Activated naive CD8-positive, alpha-beta T cell treated with anti-CD3 and anti-CD28 coated beads, Interleukin-2, amount 50 U/mL, for 24 hours (primary cell): ENCODE measurements around the gene REEP1.

Experiments used
- ATAC-seq: fragments of 150-1000 bp; cut with Tn5 transposase; one replicate; pipeline ENCODE4 v1.10.0; 2021
- DNase-seq: peaks from one replicate; pipeline ENCODE4 v3.0.0; 2021
- H3K27ac Mint-ChIP-seq: one replicate; pipeline ENCODE4 v1.8.0; 2021; ENCODE audit warnings: mild to moderate bottlenecking, mixed read lengths
- H3K27me3 Mint-ChIP-seq: one replicate; pipeline ENCODE4 v1.8.0; 2021; ENCODE audit warnings: mixed read lengths
- H3K36me3 Mint-ChIP-seq: one replicate; pipeline ENCODE4 v1.8.0; 2021; ENCODE audit warnings: low read depth, mixed read lengths
- H3K4me1 Mint-ChIP-seq: one replicate; pipeline ENCODE4 v1.8.0; 2021; ENCODE audit warnings: mixed read lengths
- H3K4me3 Mint-ChIP-seq: one replicate; pipeline ENCODE4 v1.8.0; 2021; ENCODE audit warnings: mild to moderate bottlenecking, moderate library complexity, mixed read lengths
- H3K9me3 Mint-ChIP-seq: one replicate; pipeline ENCODE4 v1.8.0; 2021; ENCODE audit warnings: mixed read lengths

The REEP1 gene

GRCh38 chr2:86305195-86305914 lies 32.1 kb downstream of the REEP1 start:
- H3K4me1 Mint-ChIP-seq: no peaks in the 10 kb centered on the region
- no peaks in the 10 kb centered on the region for H3K9me3 Mint-ChIP-seq
- no peaks in the 10 kb centered on the region for H3K36me3 Mint-ChIP-seq
- ATAC-seq (no peak), DNase-seq (no peak)
- H3K27ac Mint-ChIP-seq: no peak overlapping the region
- H3K4me3 Mint-ChIP-seq: no peak overlapping the region
- peaks cover 7% of the 10 kb centered on the region for H3K27me3 Mint-ChIP-seq

- peaks cover 7% of the 10 kb centered on the region for H3K27me3 Mint-ChIP-seq
- H3K36me3 Mint-ChIP-seq: no peaks in the 10 kb centered on the region
- H3K27ac Mint-ChIP-seq: no peak overlapping the region
- DNase-seq (no peak), ATAC-seq (no peak)
- no peaks in the 10 kb centered on the region for H3K4me1 Mint-ChIP-seq
- no peak overlapping the region for H3K4me3 Mint-ChIP-seq
- H3K9me3 Mint-ChIP-seq: no peaks in the 10 kb centered on the region
These were observed 33.0 kb downstream of the REEP1 start for GRCh38 chr2:86304416-86304815.

GRCh38 chr2:86302320-86302719 lies 35.1 kb downstream of the REEP1 start:
- DNase-seq (no peak), ATAC-seq (no peak)
- Mint-ChIP-seq H3K4me1 (no peaks in the 10 kb centered on the region), H3K36me3 (no peaks in the 10 kb centered on the region), H3K9me3 (no peaks in the 10 kb centered on the region), H3K27ac (no peak overlapping the region), H3K4me3 (no peak overlapping the region), H3K27me3 (peaks cover 10% of the 10 kb centered on the region)

- H3K4me3 Mint-ChIP-seq: no peak overlapping the region
- H3K27me3 Mint-ChIP-seq: peaks cover 10% of the 10 kb centered on the region
- DNase-seq (no peak), ATAC-seq (no peak)
- H3K4me1 Mint-ChIP-seq: no peaks in the 10 kb centered on the region
- no peak overlapping the region for H3K27ac Mint-ChIP-seq
- H3K9me3 Mint-ChIP-seq: no peaks in the 10 kb centered on the region
- H3K36me3 Mint-ChIP-seq: no peaks in the 10 kb centered on the region
These were observed 35.7 kb downstream of the REEP1 start for GRCh38 chr2:86301711-86302202.

- DNase-seq (no peak), ATAC-seq (no peak)
- H3K27me3 Mint-ChIP-seq: peaks cover 10% of the 10 kb centered on the region
- H3K36me3 Mint-ChIP-seq: no peaks in the 10 kb centered on the region
- no peaks in the 10 kb centered on the region for H3K4me1 Mint-ChIP-seq
- no peak overlapping the region for H3K27ac Mint-ChIP-seq
- H3K9me3 Mint-ChIP-seq: no peaks in the 10 kb centered on the region
- no peak overlapping the region for H3K4me3 Mint-ChIP-seq
These were observed 36.4 kb downstream of the REEP1 start for GRCh38 chr2:86301009-86301408.

- Mint-ChIP-seq H3K4me3 (no peak overlapping the region), H3K36me3 (no peaks in the 10 kb centered on the region), H3K9me3 (no peaks in the 10 kb centered on the region), H3K4me1 (no peaks in the 10 kb centered on the region), H3K27me3 (peaks cover 10% of the 10 kb centered on the region), H3K27ac (no peak overlapping the region)
- ATAC-seq (no peak), DNase-seq (no peak)
These were observed 36.9 kb downstream of the REEP1 start for GRCh38 chr2:86300496-86300895.

- Mint-ChIP-seq H3K4me3 (no peak overlapping the region), H3K4me1 (no peaks in the 10 kb centered on the region), H3K27me3 (peaks cover 9% of the 10 kb centered on the region), H3K27ac (no peak overlapping the region), H3K9me3 (no peaks in the 10 kb centered on the region), H3K36me3 (no peaks in the 10 kb centered on the region)
- DNase-seq (no peak), ATAC-seq (no peak)
These were observed 38.7 kb downstream of the REEP1 start for GRCh38 chr2:86298411-86299390.

- no peak overlapping the region for H3K27ac Mint-ChIP-seq
- H3K36me3 Mint-ChIP-seq: no peaks in the 10 kb centered on the region
- H3K4me1 Mint-ChIP-seq: no peaks in the 10 kb centered on the region
- no peaks in the 10 kb centered on the region for H3K9me3 Mint-ChIP-seq
- H3K4me3 Mint-ChIP-seq: no peak overlapping the region
- peaks cover 13% of the 10 kb centered on the region for H3K27me3 Mint-ChIP-seq
- ATAC-seq (no peak), DNase-seq (no peak)
These were observed 39.9 kb downstream of the REEP1 start for GRCh38 chr2:86297382-86298147.

- Mint-ChIP-seq H3K36me3 (no peaks in the 10 kb centered on the region), H3K9me3 (no peaks in the 10 kb centered on the region), H3K4me1 (no peaks in the 10 kb centered on the region), H3K27ac (no peak overlapping the region), H3K4me3 (no peak overlapping the region), H3K27me3 (peaks cover 19% of the 10 kb centered on the region)
- ATAC-seq: no peak
- no peak for DNase-seq
These were observed 40.5 kb downstream of the REEP1 start for GRCh38 chr2:86296947-86297346.

GRCh38 chr2:86295066-86295465 lies 42.4 kb downstream of the REEP1 start:
- peaks cover 19% of the 10 kb centered on the region for H3K27me3 Mint-ChIP-seq

GRCh38 chr2:86293612-86294011 lies 43.8 kb downstream of the REEP1 start:
- H3K36me3 Mint-ChIP-seq: no peaks in the 10 kb centered on the region
- peaks cover 20% of the 10 kb centered on the region for H3K27me3 Mint-ChIP-seq
- H3K27ac Mint-ChIP-seq: no peak overlapping the region
- ATAC-seq (no peak), DNase-seq (no peak)
- H3K4me1 Mint-ChIP-seq: no peaks in the 10 kb centered on the region
- no peaks in the 10 kb centered on the region for H3K9me3 Mint-ChIP-seq
- no peak overlapping the region for H3K4me3 Mint-ChIP-seq

More at GRCh38 chr2:86295066-86295465, 42.4 kb downstream of the REEP1 start:
- no peak for DNase-seq
- Mint-ChIP-seq H3K4me1 (no peaks in the 10 kb centered on the region), H3K36me3 (no peaks in the 10 kb centered on the region), H3K4me3 (no peak overlapping the region), H3K27ac (no peak overlapping the region), H3K9me3 (no peaks in the 10 kb centered on the region)
- no peak for ATAC-seq

GRCh38 chr2:86292571-86293515 lies 44.6 kb downstream of the REEP1 start:
- ATAC-seq (no peak), DNase-seq (no peak)
- H3K4me1 Mint-ChIP-seq: no peaks in the 10 kb centered on the region
- no peak overlapping the region for H3K27ac Mint-ChIP-seq
- H3K27me3 Mint-ChIP-seq: peaks cover 21% of the 10 kb centered on the region
- H3K9me3 Mint-ChIP-seq: no peaks in the 10 kb centered on the region
- no peaks in the 10 kb centered on the region for H3K36me3 Mint-ChIP-seq
- no peak overlapping the region for H3K4me3 Mint-ChIP-seq

- DNase-seq (no peak), ATAC-seq (no peak)
- no peaks in the 10 kb centered on the region for H3K4me1 Mint-ChIP-seq
- no peak overlapping the region for H3K4me3 Mint-ChIP-seq
- H3K27ac Mint-ChIP-seq: no peak overlapping the region
- no peaks in the 10 kb centered on the region for H3K9me3 Mint-ChIP-seq
- H3K27me3 Mint-ChIP-seq: peaks cover 22% of the 10 kb centered on the region
- H3K36me3 Mint-ChIP-seq: no peaks in the 10 kb centered on the region
These were observed 46.1 kb downstream of the REEP1 start for GRCh38 chr2:86291328-86291662.
